ENCODE results near the gene CHRM5.

DNA sequence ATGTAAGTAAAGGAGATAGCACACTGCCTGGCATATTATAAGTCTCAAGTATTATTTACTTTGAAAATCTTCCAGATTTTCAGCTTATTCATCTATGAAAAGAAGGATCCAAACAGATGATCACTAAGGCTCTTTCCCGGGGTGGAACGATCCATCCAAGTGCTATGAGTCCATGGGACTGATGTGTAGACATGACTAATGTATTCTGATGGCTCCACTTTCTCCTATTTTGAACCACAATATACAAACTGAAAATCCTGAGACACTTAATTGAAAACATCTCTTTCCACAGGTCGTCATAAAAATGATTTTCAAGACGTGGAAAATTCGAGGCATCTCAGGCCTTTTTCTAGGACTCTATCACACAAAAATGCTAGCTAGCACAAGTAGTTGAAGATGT, 33.4 kb upstream of the CHRM5 start:
- TF ChIP-seq, protein P1, sequence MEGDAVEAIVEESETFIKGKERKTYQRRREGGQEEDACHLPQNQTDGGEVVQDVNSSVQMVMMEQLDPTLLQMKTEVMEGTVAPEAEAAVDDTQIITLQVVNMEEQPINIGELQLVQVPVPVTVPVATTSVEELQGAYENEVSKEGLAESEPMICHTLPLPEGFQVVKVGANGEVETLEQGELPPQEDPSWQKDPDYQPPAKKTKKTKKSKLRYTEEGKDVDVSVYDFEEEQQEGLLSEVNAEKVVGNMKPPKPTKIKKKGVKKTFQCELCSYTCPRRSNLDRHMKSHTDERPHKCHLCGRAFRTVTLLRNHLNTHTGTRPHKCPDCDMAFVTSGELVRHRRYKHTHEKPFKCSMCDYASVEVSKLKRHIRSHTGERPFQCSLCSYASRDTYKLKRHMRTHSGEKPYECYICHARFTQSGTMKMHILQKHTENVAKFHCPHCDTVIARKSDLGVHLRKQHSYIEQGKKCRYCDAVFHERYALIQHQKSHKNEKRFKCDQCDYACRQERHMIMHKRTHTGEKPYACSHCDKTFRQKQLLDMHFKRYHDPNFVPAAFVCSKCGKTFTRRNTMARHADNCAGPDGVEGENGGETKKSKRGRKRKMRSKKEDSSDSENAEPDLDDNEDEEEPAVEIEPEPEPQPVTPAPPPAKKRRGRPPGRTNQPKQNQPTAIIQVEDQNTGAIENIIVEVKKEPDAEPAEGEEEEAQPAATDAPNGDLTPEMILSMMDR (IDR thresholded peaks at IDR 0.05; ENCODE audit: insufficient read depth, low read depth, low read length), result no peak
- TF ChIP-seq EZH2 (IDR thresholded peaks at IDR 0.05; ENCODE audit: insufficient read depth, low read length), result no peak
